NCI-H446 (cell line): ENCODE data around the gene GIT1.

Experiments used
- DNase-seq, 2 experiments: peaks; one replicate each; lab custom pipeline; 2025; lab: John Stamatoyannopoulos, UW

The GIT1 gene

GRCh38 chr17:29594519-29595090 lies 5.2 kb upstream of the GIT1 start:
- no peak for DNase-seq

DNA sequence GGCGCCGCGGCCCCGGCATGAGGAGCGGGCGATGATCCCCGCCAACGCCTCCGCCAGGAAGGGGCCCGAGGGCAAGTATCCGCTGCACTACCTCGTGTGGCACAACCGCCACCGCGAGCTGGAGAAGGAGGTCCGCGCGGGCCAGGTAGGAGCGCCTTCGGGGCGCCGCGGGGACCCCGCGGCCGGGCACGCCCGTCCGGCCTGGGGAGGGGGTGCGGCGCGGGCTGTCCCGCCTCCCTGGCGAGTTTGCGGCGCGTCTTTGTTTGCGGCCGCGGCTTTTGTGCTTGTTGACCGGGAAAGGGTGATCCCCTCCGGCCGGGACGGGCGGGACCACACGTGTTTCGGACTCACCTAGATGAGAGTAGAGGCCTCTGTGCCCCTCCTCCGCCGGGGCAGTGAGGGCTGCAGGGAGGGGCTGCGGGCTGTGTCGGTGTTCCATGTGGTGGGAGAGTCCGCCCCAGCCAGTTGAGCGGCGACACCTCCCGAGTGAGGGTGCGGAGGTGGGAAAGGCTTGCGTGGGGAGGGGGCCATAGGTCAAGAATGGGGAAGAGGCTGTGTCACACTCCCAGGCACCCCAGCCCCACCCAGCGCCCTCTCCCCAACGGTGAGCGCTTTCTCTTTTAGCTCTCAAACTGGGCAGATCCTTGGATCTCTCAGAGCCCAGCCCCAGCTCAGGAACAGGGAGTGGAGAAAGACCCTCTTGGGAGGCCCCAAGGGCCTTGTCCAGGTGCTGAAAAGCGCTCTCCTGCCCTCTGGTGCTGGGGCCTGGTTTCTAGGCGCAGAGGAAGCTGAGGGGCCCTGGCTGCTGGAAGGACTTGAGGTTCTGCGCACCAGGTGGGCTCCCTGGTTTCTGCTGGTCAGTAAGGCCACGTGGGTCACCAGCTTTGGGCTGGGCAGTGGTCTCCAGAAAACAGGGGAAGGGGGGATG lies 4.4 kb upstream of the GIT1 start:
- no peak for DNase-seq

DNA sequence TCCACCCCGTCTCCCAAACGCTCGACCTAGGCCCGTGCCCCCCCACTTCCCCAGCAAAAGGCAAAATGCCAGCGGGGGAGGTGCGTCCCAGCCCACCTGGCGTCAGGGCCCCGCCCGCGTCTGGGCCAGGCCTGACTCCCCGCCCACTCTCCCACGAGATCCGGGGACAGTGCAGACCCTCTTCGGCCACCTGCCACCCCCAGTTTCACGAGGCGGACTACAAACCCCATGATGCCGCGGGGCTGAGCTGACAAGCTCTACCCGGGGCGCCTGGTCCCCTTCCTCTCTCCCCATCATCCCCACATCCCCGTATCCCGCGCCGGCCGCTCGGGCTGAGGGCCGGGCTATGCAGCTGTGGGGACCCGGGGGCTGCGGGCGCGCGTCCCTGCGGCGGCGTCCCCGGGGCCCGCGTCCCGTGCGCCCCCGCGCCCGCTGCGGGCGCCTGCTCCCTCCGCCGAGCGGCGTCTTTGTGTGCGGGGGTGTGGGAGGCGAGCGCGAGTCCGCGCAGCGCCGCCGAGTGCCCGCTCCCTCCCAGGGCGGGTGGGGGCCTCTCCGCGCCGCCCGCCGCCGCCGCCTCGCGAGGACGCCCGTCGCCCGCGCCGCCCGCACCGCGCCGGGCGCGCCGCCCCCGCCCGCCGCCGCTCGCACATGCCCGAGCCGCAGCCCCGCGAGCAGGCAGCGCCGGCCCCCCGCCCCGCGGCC lies 3.6 kb upstream of the GIT1 start, which contains the start of gene ANKRD13B:
Gene ANKRD13B, plus strand, starts transcription at position 283 of the 702 bp plus-strand sequence. CDS start 490 bp downstream, outside the sequence.
- DNase-seq = peak; percentile 58 to 79

- peak; percentile 90 to 93 for DNase-seq
Observed at GRCh38 chr17:29591737-29592608, 2.5 kb upstream of the GIT1 start.

DNA sequence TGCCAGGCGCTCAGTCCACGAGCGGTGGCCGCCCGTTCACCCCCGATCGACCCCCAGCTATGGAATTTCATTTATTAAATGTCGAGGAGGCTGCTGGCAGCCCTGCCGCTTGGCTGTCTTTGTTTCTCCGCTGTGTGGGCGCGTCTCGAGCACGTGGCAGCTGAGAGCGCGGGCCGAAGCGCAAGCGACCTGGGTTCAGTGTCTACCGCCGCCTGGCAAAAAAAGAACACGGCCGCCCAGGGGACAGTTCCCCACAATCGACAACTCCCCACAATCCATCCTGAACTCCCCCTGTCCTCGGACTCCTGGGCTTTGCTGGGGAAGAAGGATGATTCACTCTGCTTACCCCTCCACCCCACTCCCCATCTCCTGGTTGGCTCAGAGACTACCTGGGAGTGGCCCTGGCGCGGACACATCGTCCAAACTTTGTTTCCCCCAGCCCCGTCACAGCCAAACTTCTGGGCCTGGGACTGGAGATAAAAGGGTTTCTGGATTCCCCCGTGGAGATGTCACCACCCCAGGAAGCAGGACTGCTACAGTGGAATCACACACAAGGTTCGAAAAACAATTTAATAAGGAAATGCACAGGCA lies 1.8 kb upstream of the GIT1 start:
- peak; percentile 87 to 90 for DNase-seq

GRCh38 chr17:29590411-29591145 lies 1.1 kb upstream of the GIT1 start:
- peak; percentile 74 to 76 for DNase-seq

DNA sequence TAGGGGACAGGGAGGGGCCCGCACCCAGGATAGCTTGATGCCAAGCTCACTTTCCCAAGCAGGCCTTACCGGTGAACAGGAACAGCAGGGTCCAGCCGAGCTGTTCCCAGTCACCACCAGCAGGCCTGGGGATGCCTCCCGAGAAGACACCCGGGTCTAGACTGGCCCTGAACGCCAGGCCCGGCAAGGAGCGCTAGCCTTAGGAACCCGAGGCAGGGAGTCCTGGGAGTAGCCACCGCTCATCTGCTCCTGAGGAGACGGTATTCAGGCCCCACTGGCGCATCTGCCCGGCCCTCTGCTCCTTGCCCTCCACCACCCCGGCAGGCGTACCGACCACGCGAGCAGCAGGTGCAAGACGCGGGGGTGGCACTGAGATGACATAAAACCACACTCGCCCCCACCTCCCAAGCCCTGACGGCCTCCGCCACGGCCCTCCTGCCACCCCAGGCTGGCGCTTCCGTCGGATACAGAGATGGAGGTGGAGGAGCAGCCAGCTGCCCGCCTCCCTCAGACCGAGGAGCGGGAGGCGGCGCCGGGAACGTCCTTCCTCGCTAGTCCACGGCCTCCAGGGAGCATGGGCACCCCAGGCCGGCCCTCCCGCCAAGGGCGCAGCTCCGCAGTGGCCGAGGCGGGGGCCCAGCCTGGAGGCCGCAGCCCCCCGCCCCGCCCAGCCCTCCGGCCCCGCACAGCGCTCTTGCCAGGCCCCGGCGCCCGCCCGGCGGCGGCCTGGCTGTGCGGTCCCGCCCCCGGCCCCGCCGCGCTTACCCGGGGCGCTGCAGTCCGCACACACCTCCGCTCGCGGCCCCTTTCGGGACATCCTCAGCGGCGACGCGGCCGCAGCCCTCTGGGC lies 661 bp downstream of the GIT1 start:
- no peak for DNase-seq

DNA sequence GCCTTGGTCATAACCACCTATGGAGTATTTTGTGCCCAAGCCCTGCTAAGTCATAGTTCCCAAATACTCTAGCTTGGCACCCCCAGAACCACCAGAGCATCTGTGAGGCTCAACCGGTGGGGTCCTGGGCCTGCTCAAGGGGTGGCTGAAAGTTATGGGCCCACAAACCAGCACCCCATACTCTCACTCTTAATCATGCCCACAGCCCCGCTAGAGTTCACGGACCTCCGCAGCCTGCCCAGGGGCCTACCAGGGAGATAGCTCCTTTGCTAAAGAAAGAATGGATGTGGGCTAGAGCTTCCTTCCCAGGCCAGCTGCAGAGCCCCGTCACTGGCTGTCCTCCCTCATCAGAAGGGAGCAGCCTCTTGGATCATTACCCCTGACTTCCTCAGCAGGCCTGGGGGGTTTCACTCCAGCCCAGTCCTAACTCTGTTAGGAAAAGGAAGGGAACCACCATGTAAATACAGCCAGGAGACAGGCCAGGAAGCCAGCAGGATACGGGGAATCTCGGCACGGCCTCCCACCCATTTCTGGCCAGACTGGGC lies 1.4 kb downstream of the GIT1 start:
- DNase-seq = no peak

DNA sequence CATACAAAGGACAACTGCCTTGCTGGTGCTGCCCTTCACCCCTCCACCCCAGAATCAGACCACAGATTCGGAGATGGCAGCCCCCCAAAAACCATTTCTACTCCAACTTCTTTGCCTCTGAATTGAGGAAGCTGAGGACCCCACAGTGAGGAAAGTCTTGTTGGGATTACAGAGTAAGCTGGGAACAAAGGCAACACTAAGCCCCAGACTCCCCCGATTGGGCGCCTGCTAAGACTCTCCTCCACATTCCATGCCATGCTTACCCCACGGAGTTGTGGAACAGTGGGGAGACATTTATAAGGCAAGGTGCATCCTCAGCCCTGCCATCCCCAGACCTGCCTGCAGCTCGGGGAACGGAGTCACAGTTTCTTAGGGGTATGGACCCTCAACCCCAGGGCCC lies 1.9 kb downstream of the GIT1 start:
- no peak for DNase-seq

DNA sequence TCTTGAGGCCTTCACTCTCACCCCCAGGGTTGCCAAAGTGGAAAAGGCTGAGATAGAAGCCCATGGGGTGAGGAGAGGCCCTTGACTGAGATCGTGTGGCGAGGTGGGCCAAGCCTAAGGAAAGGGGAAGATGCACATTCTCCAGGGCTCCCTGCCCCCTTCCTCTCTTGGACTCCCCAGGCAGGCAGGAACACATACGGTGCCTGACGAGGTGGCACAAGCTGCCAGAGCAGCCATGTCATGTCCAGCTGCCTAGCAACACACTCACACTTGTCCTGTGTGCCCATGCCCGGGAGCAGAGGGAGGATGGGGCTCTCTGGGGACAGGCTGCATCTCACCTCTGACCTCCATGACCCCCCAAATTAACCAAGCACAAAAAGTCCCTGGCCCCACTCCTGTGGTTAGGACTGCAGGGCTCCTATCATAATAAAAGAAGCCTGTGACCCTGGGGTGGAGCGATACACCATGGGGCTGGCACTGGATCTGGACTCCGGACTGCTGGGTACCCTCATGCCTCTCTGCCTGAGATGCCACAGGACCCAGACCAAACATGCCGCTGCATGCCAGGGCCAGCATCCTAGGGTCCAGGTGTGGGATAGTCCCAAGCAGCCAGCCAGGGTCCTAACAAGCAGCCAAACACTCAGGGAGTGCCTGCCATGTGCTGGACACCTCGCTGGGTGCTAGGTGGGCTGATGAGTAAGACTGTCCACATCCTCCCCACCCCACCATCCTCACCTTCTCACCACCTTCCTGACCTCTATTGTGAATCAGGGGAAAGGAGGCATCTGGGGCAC lies 2.6 kb downstream of the GIT1 start:
- DNase-seq = no peak

- no peak for DNase-seq
Observed at GRCh38 chr17:29585080-29585751, 4.2 kb downstream of the GIT1 start.

- no peak for DNase-seq
Observed at GRCh38 chr17:29584452-29585079, 4.9 kb downstream of the GIT1 start.

DNA sequence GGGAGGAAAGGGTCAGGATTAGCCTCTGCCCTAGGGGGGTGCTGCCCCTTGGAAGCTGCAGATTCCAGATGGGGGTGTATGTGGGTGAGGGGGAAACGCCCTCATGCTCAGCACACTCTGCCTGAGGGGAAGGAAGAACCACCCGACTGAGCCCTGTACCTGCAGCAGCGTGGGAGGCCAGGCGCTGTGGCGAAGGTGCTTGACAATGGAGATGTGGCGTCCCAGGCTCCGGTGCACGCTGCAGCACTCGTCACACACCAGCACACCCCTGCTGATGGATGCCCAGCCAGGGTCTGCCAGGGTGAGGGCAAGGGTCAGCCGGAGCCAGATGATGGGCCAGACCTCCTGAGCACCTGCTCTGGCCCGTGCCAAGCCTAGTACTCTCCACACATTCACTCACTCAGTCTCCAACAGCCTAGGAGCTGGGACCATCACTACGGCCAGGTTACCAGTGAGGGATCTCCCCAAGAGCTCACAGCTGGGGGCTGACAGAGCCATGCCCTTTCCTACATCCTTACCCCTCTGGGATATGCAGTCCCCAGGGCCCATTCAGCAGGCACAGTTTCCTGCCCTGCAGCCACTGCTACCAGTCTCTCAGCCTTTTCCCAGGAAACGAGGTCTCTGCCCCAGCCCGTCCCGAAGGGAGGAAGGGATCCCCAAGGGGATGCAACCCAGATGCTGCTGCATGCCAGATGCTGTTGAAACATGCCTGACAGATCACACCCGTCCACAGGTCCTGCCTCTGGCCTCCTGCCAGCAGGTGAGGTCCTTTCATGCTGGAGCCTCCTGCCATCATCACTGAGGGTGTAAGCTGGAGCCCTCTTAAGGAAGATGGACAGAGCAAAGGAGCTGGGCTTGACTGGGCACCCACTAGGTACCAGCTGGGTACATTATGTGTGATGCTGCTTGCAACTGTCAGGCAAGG lies 5.9 kb downstream of the GIT1 start:
- no peak for DNase-seq

GRCh38 chr17:29582772-29583171 lies 6.7 kb downstream of the GIT1 start:
- peak; percentile 64 to 87 for DNase-seq

DNA sequence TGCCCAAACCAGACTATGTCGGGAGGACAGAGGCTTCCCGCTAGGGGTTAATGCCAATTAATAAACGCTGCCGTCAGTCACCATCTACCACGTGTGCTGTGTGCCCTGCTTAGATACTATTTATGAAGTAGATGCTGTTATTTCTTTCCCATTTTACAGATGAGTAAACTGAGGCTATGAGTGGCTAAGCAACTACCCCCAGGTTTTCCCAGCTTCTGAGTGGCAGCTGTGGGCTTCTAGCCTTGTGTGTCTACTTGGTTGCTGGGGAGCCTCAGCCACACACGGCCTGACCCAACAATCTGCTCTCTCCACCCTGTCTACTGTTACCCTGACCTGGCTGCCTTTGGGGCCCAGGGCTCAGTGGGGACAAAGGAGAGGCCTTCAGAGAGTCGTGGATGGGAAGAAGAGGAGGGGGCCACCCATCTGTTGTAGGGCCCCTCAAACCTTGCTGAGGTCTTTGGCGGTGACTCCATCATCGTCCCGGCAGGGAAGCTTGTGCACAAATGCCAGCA lies 7.1 kb downstream of the GIT1 start:
- peak in 1 of 2 experiments; percentile 73 for DNase-seq
